ENCODE results near the gene M1AP.

DNA sequence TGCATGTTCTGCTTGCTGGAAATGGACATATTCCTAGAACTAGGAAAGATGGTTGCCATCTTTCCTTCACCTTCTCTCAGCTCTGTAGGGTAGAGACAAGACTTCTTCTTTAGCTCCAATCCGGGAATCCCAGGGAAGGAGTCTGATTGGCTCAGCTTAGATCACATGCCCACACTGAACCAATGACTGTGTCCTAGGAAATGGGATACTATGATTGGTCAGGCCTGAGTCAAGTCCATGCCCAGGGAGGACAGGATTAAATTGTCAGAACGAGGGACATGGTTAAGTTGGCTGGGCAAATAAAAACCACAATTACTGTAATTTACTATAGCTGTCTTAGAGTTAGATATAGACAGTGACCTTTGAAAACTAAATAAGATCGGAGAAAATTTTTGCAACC lies 37.3 kb upstream of the M1AP start:
- TF ChIP-seq, protein P1, sequence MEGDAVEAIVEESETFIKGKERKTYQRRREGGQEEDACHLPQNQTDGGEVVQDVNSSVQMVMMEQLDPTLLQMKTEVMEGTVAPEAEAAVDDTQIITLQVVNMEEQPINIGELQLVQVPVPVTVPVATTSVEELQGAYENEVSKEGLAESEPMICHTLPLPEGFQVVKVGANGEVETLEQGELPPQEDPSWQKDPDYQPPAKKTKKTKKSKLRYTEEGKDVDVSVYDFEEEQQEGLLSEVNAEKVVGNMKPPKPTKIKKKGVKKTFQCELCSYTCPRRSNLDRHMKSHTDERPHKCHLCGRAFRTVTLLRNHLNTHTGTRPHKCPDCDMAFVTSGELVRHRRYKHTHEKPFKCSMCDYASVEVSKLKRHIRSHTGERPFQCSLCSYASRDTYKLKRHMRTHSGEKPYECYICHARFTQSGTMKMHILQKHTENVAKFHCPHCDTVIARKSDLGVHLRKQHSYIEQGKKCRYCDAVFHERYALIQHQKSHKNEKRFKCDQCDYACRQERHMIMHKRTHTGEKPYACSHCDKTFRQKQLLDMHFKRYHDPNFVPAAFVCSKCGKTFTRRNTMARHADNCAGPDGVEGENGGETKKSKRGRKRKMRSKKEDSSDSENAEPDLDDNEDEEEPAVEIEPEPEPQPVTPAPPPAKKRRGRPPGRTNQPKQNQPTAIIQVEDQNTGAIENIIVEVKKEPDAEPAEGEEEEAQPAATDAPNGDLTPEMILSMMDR (IDR thresholded peaks at IDR 0.05; ENCODE audit: insufficient read depth, low read depth, low read length) = no peak
- no peak for TF ChIP-seq EZH2 (IDR thresholded peaks at IDR 0.05; ENCODE audit: insufficient read depth, low read length)

Measured in astrocyte (in vitro differentiated cells and primary cell).